Activated naive CD8-positive, alpha-beta T cell (primary cell): ENCODE data around the gene SOX1.

ENCODE experiments used
- H3K27ac Mint-ChIP-seq: one replicate; pipeline ENCODE4 v1.8.0; 2021; ENCODE audit warnings: mixed read lengths
- H3K27me3 Mint-ChIP-seq: one replicate; pipeline ENCODE4 v1.8.0; 2021; ENCODE audit warnings: mixed read lengths
- H3K36me3 Mint-ChIP-seq: one replicate; pipeline ENCODE4 v1.8.0; 2021; ENCODE audit warnings: mixed read lengths
- H3K4me1 Mint-ChIP-seq: one replicate; pipeline ENCODE4 v1.8.0; 2021; ENCODE audit warnings: low read depth, mixed read lengths
- H3K4me3 Mint-ChIP-seq: one replicate; pipeline ENCODE4 v1.8.0; 2021; ENCODE audit warnings: mild to moderate bottlenecking, mixed read lengths
- H3K9me3 Mint-ChIP-seq: one replicate; pipeline ENCODE4 v1.8.0; 2021; ENCODE audit warnings: low read depth, mixed read lengths

SOX1 gene

GRCh38 chr13:112055915-112056269 is 11.1 kb upstream of the SOX1 start:
- Mint-ChIP-seq H3K4me3 (no peak overlapping the region), H3K27me3 (peaks cover 56% of the 10 kb centered on the region), H3K9me3 (no peaks in the 10 kb centered on the region), H3K4me1 (peaks cover 7% of the 10 kb centered on the region), H3K36me3 (no peaks in the 10 kb centered on the region), H3K27ac (no peak overlapping the region)

- Mint-ChIP-seq H3K9me3 (no peaks in the 10 kb centered on the region), H3K27me3 (peaks cover 53% of the 10 kb centered on the region), H3K4me3 (no peak overlapping the region), H3K36me3 (no peaks in the 10 kb centered on the region), H3K27ac (no peak overlapping the region), H3K4me1 (peaks cover 7% of the 10 kb centered on the region)
Observed at GRCh38 chr13:112056284-112056727, 10.6 kb upstream of the SOX1 start.

GRCh38 chr13:112056739-112057438 is 10.1 kb upstream of the SOX1 start:
- Mint-ChIP-seq H3K4me1 (peaks cover 7% of the 10 kb centered on the region), H3K27ac (no peak overlapping the region), H3K9me3 (no peaks in the 10 kb centered on the region), H3K36me3 (no peaks in the 10 kb centered on the region), H3K4me3 (no peak overlapping the region), H3K27me3 (peaks cover 51% of the 10 kb centered on the region)

DNA sequence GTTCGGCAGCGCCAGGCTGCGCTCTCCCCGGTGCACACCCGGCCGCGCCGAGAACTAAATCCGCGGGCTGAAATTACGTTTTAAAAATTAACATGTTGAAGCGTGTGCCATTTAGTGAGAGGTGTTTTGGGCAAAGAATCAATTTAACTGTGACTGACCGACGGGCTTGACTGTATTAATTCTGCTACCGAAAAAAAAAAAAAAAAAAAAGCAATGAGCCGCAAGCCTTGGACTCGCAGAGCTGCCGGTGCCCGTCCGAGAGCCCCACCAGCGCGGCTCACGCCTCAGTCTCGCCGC is 9.6 kb upstream of the SOX1 start:
- no peaks in the 10 kb centered on the region for H3K36me3 Mint-ChIP-seq
- H3K27me3 Mint-ChIP-seq: peaks cover 48% of the 10 kb centered on the region
- peaks cover 7% of the 10 kb centered on the region for H3K4me1 Mint-ChIP-seq
- no peak overlapping the region for H3K27ac Mint-ChIP-seq
- H3K9me3 Mint-ChIP-seq: no peaks in the 10 kb centered on the region
- no peak overlapping the region for H3K4me3 Mint-ChIP-seq

GRCh38 chr13:112057736-112058518 is 9.0 kb upstream of the SOX1 start:
- Mint-ChIP-seq H3K4me3 (no peak overlapping the region), H3K4me1 (peaks cover 7% of the 10 kb centered on the region), H3K27ac (no peak overlapping the region), H3K9me3 (no peaks in the 10 kb centered on the region), H3K27me3 (peaks cover 46% of the 10 kb centered on the region), H3K36me3 (no peaks in the 10 kb centered on the region)

DNA sequence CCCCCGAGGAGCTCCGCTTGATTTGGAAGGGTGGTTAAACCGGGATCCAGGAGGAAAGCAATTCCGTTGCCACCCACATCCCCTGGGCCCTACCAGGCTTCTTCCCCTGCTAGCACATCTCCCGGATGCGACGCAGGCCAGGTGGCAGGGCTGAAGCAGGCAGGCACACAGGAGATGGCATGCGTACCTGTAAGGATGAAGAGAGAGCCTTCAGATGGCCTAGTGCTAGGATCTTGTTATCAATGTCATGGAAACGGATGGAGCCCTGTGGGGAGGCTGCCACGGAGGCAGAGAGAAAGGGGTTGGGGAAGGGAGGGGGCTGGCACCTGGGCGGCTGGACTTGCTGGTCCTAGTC is 8.5 kb upstream of the SOX1 start:
- peaks cover 47% of the 10 kb centered on the region for H3K27me3 Mint-ChIP-seq
- H3K4me1 Mint-ChIP-seq: peaks cover 10% of the 10 kb centered on the region
- no peaks in the 10 kb centered on the region for H3K9me3 Mint-ChIP-seq
- H3K36me3 Mint-ChIP-seq: no peaks in the 10 kb centered on the region
- H3K4me3 Mint-ChIP-seq: no peak overlapping the region
- H3K27ac Mint-ChIP-seq: no peak overlapping the region

DNA sequence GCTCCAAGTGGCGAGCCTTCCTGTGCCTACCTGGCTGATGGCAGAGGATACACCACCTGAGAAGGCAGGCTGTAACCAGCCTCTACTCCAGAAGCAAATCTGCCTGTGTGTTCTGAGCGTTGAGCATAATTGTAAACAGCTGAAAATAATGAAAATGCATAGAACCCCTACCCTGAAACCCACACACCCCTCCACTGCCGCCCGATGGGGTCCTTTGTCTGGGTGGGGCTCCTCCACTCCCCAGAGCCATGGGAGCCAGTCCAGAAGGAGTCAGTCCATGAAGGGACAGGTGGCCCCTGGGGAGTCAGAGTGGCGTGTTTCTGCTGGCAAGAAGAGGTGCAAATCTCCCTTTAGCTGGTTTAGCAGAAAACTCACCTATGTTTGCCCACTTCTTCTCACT is 8.0 kb upstream of the SOX1 start:
- H3K27ac Mint-ChIP-seq: no peak overlapping the region
- no peaks in the 10 kb centered on the region for H3K36me3 Mint-ChIP-seq
- no peak overlapping the region for H3K4me3 Mint-ChIP-seq
- H3K9me3 Mint-ChIP-seq: no peaks in the 10 kb centered on the region
- peaks cover 50% of the 10 kb centered on the region for H3K27me3 Mint-ChIP-seq
- H3K4me1 Mint-ChIP-seq: peaks cover 10% of the 10 kb centered on the region

DNA sequence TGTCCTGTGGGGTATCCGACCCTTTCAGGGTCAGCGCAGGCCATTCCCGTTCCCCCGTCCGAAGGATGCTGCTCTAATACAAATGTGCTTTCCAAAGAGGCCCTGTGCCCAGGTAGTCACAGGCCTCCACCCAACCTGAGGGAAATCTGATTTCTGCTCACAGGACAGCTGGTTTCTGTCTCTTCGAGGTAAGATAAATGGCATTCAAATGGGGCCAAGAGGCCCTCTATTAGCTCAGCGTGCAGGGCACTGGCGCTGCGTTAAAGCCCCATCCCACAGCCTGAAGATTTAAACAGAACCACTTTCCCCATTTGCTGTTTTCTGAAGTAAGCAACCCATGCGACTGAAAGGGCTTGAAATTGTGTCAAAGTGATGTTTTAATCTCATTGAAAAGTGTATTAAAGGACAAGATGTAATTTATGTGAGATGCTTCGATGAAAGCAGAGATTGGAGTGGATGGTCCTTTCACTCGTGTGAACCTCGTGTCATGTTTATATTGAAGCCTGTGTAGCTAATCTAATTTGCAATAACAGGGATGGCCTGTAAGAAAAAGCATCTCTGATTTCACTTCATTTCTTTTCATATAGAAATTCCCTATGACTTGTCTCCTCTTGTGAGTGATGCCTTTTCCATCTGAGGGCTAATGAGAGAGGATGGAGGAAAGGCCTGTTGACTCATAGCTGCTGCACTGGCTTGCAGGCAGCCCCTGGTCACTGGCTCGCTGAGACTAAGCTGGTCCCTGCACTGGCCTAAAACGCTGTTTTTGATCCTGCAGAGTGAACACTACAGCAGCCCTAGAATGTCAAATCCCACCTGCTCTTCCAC is 7.3 kb upstream of the SOX1 start:
- H3K27ac Mint-ChIP-seq: no peak overlapping the region
- peaks cover 52% of the 10 kb centered on the region for H3K27me3 Mint-ChIP-seq
- peaks cover 10% of the 10 kb centered on the region for H3K4me1 Mint-ChIP-seq
- no peak overlapping the region for H3K4me3 Mint-ChIP-seq
- no peaks in the 10 kb centered on the region for H3K36me3 Mint-ChIP-seq
- H3K9me3 Mint-ChIP-seq: no peaks in the 10 kb centered on the region

- H3K36me3 Mint-ChIP-seq: no peaks in the 10 kb centered on the region
- H3K4me3 Mint-ChIP-seq: no peak overlapping the region
- H3K4me1 Mint-ChIP-seq: peaks cover 5% of the 10 kb centered on the region
- no peak overlapping the region for H3K27ac Mint-ChIP-seq
- no peaks in the 10 kb centered on the region for H3K9me3 Mint-ChIP-seq
- H3K27me3 Mint-ChIP-seq: peaks cover 51% of the 10 kb centered on the region
Observed at GRCh38 chr13:112060282-112060830, 6.6 kb upstream of the SOX1 start.

DNA sequence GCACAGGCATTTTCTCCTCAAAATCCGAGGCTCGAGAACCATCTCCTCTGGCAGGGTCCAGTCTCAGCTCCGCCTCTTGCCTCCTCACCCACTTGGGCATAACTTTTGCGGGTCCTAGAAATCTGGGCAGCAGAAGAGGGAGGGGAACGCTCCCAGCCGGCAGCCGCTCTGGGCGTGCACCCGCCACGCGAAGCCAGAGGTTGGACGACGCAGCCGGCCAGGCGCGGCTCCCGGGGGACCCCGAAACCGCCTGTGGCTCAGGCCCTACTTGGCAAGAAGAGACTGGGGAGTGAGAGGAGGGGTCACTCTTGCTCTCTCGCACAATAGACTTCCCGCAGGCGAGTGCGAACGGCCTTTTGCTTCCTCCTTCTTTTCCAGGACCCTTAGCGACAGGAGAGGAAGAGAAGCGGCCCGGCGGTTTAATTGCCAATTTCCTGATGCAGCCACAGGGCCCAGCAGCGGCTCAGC is 6.0 kb upstream of the SOX1 start:
- Mint-ChIP-seq H3K9me3 (no peaks in the 10 kb centered on the region), H3K4me3 (no peak overlapping the region), H3K27me3 (peaks cover 56% of the 10 kb centered on the region), H3K27ac (no peak overlapping the region), H3K4me1 (peaks cover 11% of the 10 kb centered on the region), H3K36me3 (no peaks in the 10 kb centered on the region)

GRCh38 chr13:112061367-112062061 is 5.4 kb upstream of the SOX1 start:
- H3K36me3 Mint-ChIP-seq: no peaks in the 10 kb centered on the region
- H3K27ac Mint-ChIP-seq: no peak overlapping the region
- peaks cover 14% of the 10 kb centered on the region for H3K4me1 Mint-ChIP-seq
- H3K27me3 Mint-ChIP-seq: peaks cover 57% of the 10 kb centered on the region
- H3K4me3 Mint-ChIP-seq: no peak overlapping the region
- H3K9me3 Mint-ChIP-seq: no peaks in the 10 kb centered on the region

- Mint-ChIP-seq H3K4me3 (no peak overlapping the region), H3K27me3 (peaks cover 54% of the 10 kb centered on the region), H3K4me1 (peaks cover 13% of the 10 kb centered on the region), H3K9me3 (no peaks in the 10 kb centered on the region), H3K27ac (no peak overlapping the region), H3K36me3 (no peaks in the 10 kb centered on the region)
Observed at GRCh38 chr13:112062072-112062567, 4.8 kb upstream of the SOX1 start.

DNA sequence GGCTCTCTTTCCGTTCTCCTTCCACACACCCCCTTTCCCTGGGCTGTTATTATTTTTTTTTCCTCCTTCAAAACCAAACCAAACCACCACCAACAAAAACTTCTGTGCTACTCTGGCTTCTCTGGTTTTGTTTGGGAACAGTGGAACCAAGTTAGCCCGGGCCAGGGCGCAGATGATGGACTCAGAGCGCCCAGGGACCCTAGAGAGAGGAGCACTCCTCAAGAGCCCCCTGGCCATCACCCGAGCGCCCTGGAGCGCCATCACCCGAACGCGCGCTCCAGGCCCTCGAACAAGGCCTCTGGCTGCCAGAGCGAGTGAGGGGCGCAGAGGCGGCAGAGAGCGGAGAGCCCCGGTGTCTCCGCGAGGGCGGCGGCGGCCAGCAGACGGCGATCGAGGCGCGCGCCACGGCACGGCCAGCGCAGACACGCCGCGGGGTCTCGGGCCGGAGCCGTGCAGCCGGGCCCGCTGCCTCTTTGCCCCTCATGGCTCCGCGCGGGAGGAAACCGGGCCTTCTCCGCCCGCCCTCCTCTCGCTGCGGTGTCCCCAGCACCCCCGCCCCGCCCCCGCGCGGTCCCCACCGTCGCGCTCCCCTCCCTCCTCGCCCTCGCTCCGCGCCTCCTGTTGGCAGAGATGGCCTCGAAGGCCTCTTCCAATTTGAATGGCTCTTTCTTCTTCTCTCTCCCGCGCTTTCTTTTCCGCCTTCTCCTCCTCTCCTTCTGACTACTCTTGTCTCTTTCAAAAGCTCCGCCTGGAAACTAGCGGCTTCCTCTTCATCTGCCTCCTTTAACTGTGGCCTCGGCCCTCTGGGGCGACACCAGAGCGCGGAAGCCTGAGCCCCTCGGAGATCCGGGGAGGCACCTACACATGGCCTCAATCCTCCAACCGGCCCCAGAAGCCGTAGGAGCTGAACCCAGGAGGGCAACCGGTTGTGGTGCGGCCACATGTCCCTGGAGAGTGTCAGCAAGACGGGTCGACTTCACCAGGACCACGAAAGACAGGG is 4.1 kb upstream of the SOX1 start:
- no peaks in the 10 kb centered on the region for H3K9me3 Mint-ChIP-seq
- peaks cover 13% of the 10 kb centered on the region for H3K4me1 Mint-ChIP-seq
- H3K27me3 Mint-ChIP-seq: peaks cover 54% of the 10 kb centered on the region
- H3K36me3 Mint-ChIP-seq: no peaks in the 10 kb centered on the region
- H3K27ac Mint-ChIP-seq: no peak overlapping the region
- no peak overlapping the region for H3K4me3 Mint-ChIP-seq
